Measurements from ENCODE around the gene RIPK1. TPM values are rescaled to one million over a fixed set of nuclear protein-coding genes. Genes with fewer than 3 reads are reported as not detected.
"Not testable (repeated sequence)": the region's sequence is repeated elsewhere in the genome, so short reads cannot be mapped to it uniquely, and the experiment has no call there.

RIPK1 gene
- total RNA-seq, 1 donor from 2014 or later: 10.6 TPM

GRCh38 chr6:3052481-3053230 lies 15.6 kb upstream of the RIPK1 start:
- Mint-ChIP-seq H3K27me3 (ENCODE audit: unreplicated experiment) (peaks cover 9% of the 10 kb centered on the region), H3K9me3 (ENCODE audit: unreplicated experiment) (peaks cover 12% of the 10 kb centered on the region), H3K27ac (ENCODE audit: unreplicated experiment) (no peak overlapping the region), H3K4me1 (ENCODE audit: low read depth, unreplicated experiment) (peaks cover 24% of the 10 kb centered on the region), H3K4me3 (ENCODE audit: unreplicated experiment) (peak overlapping the region; percentile 63), H3K36me3 (ENCODE audit: unreplicated experiment) (no peaks in the 10 kb centered on the region)
- DNase-seq: no peak
- no peak for TF ChIP-seq CTCF (IDR thresholded peaks at IDR 0.05; ENCODE audit: partially characterized antibody, unreplicated experiment)

GRCh38 chr6:3053231-3053508 lies 15.1 kb upstream of the RIPK1 start:
- Mint-ChIP-seq H3K27me3 (ENCODE audit: unreplicated experiment) (peaks cover 9% of the 10 kb centered on the region), H3K4me3 (ENCODE audit: unreplicated experiment) (peak overlapping the region; percentile 63), H3K27ac (ENCODE audit: unreplicated experiment) (no peak overlapping the region), H3K36me3 (ENCODE audit: unreplicated experiment) (no peaks in the 10 kb centered on the region), H3K9me3 (ENCODE audit: unreplicated experiment) (peaks cover 12% of the 10 kb centered on the region), H3K4me1 (ENCODE audit: low read depth, unreplicated experiment) (peaks cover 24% of the 10 kb centered on the region)
- no peak for TF ChIP-seq CTCF (IDR thresholded peaks at IDR 0.05; ENCODE audit: partially characterized antibody, unreplicated experiment)
- DNase-seq: no peak

- peaks cover 18% of the 10 kb centered on the region for H3K4me1 Mint-ChIP-seq (ENCODE audit: low read depth, unreplicated experiment)
- peak overlapping the region; percentile 75 for H3K27ac Mint-ChIP-seq (ENCODE audit: unreplicated experiment)
- not testable (repeated sequence) for H3K27me3 Mint-ChIP-seq (ENCODE audit: unreplicated experiment); H3K9me3 Mint-ChIP-seq (ENCODE audit: unreplicated experiment); H3K36me3 Mint-ChIP-seq (ENCODE audit: unreplicated experiment); DNase-seq
- peak overlapping the region; percentile 75 for H3K4me3 Mint-ChIP-seq (ENCODE audit: unreplicated experiment)
Observed at GRCh38 chr6:3054229-3055157, 13.8 kb upstream of the RIPK1 start.

GRCh38 chr6:3055158-3055499 lies 13.2 kb upstream of the RIPK1 start:
- H3K9me3 Mint-ChIP-seq (ENCODE audit: unreplicated experiment); DNase-seq; H3K36me3 Mint-ChIP-seq (ENCODE audit: unreplicated experiment); H3K27me3 Mint-ChIP-seq (ENCODE audit: unreplicated experiment): not testable (repeated sequence)
- H3K4me1 Mint-ChIP-seq (ENCODE audit: low read depth, unreplicated experiment): peaks cover 15% of the 10 kb centered on the region
- H3K27ac Mint-ChIP-seq (ENCODE audit: unreplicated experiment): peak overlapping the region; percentile 75
- H3K4me3 Mint-ChIP-seq (ENCODE audit: unreplicated experiment): peak overlapping the region; percentile 75

- Mint-ChIP-seq H3K4me3 (ENCODE audit: unreplicated experiment) (no peak overlapping the region), H3K9me3 (ENCODE audit: unreplicated experiment) (peaks cover 5% of the 10 kb centered on the region), H3K27ac (ENCODE audit: unreplicated experiment) (no peak overlapping the region), H3K4me1 (ENCODE audit: low read depth, unreplicated experiment) (peaks cover 13% of the 10 kb centered on the region), H3K27me3 (ENCODE audit: unreplicated experiment) (peaks cover 7% of the 10 kb centered on the region), H3K36me3 (ENCODE audit: unreplicated experiment) (no peaks in the 10 kb centered on the region)
- DNase-seq: no peak
- no peak for TF ChIP-seq CTCF (IDR thresholded peaks at IDR 0.05; ENCODE audit: partially characterized antibody, unreplicated experiment)
Observed at GRCh38 chr6:3057063-3057770, 11.1 kb upstream of the RIPK1 start.
